ENCODE data around the gene MILR1.

DNA sequence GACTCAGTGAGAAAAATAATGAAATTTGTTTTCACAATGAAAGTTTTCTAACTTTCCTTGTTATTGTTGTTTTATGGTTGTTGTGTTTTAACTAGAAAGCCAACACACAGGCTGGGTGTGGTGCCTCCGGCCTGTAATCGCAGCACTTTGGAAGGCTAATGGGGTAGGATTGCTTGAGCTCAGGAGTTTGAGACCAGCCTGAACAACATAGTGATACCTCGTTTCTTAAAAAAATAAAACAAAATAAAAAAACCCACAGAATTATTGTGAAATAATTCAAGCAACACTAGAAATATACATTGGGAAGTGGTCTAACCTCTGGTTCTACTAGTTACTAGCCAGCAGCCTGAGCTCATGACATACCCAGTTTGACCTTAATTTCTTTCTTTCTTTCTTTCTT lies 630 bp downstream of the MILR1 start:
- TF ChIP-seq, protein P1, sequence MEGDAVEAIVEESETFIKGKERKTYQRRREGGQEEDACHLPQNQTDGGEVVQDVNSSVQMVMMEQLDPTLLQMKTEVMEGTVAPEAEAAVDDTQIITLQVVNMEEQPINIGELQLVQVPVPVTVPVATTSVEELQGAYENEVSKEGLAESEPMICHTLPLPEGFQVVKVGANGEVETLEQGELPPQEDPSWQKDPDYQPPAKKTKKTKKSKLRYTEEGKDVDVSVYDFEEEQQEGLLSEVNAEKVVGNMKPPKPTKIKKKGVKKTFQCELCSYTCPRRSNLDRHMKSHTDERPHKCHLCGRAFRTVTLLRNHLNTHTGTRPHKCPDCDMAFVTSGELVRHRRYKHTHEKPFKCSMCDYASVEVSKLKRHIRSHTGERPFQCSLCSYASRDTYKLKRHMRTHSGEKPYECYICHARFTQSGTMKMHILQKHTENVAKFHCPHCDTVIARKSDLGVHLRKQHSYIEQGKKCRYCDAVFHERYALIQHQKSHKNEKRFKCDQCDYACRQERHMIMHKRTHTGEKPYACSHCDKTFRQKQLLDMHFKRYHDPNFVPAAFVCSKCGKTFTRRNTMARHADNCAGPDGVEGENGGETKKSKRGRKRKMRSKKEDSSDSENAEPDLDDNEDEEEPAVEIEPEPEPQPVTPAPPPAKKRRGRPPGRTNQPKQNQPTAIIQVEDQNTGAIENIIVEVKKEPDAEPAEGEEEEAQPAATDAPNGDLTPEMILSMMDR (optimal IDR thresholded peaks at IDR 0.05 in 1 of 3, IDR thresholded peaks at IDR 0.05 in 1 of 3, conservative IDR thresholded peaks at IDR 0.05 in 1 of 3; ENCODE audit: extremely low read depth in 1 of 3, insufficient read depth in 2 of 3, low read length in 3 of 3), result no peak
- no peak for TF ChIP-seq EZH2 (IDR thresholded peaks at IDR 0.05; ENCODE audit: low read length)
